ENCODE results near the gene MEN1. TPM values are rescaled to one million over a fixed set of nuclear protein-coding genes. Genes with fewer than 3 reads are reported as not detected.

MEN1 gene
- total RNA-seq: 12.3 and 15.0 TPM in 2 replicates

DNA sequence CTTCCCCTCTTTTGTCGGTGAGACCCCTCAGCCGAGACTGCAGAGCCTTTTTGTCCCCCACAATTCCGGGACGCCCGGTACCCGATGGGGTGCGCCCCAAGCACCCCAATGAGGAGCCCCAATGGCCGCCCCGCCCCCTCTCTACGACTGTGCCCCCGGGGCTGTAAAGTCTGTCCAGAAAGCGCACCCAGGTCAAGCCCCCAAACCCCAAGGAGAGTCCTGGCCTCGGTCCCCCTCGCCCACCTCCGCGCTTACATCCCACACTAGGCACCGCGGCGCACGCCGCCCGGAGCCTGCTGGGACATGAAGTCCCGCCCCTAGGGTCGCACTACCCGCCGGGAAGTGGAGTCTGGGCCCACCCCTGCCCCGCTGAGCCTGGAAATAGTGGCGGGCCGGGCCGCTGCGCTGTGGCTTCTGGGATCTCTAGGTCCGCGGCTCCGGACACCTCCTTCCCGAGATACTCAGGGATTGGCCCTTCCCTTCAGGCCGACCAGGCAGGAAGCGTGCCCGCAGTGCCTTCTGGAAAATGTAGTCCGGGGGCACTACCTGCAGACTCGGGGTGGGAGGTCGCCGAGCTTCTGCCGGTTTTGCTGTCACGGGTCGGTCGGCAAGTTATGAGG, at the start of gene MEN1:
TSS of gene MEN1 (minus strand) at position 281 of the 620 bp plus-strand sequence. CDS start 442 bp downstream, outside the sequence.

DNA sequence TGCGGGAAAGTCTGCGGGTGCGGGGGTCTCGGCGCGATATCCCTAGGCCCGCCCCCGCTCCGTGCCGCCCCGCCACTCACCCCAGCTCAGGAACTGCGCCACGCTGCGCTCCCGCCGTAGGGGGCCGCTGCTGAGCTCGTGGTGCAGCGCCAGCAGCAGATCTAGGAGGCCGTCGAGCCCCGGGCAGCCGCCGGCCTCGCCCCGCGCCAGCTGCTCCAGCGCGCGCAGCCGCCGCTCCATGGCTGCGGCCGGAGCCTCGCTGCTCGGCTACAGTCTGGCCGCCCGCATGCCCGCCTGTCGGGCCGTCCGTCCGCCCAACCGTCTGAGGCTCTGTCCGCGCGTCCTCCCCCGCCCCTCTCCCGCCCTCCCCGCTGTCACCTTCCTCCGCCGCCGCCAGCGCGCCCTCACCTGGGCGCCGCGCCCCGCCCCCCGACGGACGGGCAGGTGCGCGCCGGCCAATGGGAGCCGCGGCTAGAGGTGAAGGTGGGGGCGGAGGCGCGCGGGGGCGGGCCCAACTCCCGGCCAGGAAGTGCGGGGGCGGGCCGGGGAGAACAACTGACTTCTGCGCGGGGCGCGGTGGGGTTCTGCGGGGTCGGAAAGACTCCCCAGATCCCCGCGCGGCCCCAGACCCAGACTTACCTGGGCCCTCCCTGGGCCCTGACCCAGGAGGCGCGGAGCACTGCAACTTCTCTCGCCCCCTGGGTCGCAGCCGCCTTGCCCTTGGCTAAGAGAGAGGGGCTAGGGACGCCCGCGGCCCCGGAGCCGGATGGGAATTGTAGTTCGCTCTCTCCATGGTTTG, 34.2 kb upstream of the MEN1 start, which contains the start of gene CDC42BPG:
TSS of gene CDC42BPG (minus strand) at position 324 of the 799 bp plus-strand sequence. CDS start at position 240, 84 bp downstream.

DNA sequence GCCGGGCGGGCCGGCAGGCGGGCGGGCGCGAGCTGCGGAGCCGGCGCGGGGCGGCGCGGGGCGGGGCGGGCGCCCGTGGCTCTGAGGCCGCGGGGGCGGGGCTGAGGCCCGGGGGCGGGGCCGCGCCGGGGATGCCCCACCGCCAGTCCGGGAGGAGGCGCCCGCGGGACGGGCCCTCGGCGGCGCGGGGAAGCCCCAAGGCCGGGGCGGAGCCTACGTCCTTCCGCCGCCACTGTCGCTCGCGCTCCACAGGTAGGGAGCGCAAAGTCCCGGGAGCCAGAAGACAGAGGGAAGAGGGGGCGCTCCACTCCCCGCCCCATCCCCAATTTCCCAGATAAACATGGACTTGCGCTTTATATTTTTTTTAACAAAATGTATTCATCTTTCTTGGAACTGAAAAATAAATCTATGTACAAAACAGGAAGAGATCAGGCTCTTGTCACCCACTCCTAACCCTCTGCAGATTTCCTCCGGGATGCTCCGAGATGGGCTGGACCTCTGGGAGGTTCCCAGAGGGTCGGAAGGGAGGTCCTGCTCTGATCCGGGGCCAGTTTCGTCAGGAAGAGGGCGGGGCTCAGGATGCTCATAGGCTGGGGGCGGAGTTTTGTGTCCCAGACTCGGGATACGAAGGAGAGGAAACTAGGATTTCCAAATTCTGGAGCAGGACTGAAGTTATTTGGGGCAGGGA, 7.0 kb downstream of the MEN1 start, which contains the start of gene MAP4K2:
TSS of gene MAP4K2 (minus strand) at position 57 of the 688 bp plus-strand sequence. CDS start 65 bp downstream, outside the sequence.

DNA sequence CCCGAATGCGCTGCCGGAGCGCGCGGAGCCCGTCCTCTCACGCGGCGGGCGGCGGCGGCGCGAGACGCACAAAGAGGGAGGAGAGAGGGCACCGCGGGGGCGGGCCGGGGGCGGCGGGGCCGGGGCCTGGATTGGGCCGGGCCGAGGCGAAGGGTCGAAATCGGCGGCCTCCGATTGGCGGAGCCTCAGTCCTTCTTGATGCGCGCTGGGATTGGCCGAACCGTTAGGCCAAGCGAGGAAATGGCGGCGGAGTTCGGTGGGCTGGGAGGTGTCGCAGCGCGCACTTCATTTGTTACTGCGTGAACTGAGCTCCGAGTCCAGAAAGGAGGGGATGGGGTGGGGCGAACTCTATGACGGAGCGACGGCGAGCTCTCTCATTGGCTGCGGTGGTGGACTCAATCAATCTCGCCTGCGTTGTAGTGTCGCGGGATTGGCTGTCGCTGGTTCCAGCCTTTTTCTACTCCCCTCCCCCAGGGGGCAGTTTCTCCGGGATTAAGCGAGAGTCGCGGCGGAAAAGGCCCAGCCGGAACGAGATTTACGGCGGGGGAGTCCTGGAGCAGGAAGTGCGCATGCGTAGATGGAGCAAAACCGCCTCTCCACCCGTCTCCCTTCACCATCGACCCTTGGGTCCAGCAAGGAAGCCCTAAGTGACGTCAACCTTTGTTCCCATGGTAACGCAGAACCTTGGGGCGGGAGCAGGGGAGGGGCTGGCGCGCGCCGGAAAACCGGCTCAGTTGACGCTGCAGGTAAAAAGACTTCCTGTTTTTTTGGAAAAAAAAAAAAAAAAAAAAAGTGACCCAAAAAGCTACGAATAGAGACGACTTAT, 31.7 kb downstream of the MEN1 start, which contains the start of gene SF1:
TSS of gene SF1 (minus strand) at position 70 of the 826 bp plus-strand sequence. CDS start 150 bp downstream, outside the sequence.

DNA sequence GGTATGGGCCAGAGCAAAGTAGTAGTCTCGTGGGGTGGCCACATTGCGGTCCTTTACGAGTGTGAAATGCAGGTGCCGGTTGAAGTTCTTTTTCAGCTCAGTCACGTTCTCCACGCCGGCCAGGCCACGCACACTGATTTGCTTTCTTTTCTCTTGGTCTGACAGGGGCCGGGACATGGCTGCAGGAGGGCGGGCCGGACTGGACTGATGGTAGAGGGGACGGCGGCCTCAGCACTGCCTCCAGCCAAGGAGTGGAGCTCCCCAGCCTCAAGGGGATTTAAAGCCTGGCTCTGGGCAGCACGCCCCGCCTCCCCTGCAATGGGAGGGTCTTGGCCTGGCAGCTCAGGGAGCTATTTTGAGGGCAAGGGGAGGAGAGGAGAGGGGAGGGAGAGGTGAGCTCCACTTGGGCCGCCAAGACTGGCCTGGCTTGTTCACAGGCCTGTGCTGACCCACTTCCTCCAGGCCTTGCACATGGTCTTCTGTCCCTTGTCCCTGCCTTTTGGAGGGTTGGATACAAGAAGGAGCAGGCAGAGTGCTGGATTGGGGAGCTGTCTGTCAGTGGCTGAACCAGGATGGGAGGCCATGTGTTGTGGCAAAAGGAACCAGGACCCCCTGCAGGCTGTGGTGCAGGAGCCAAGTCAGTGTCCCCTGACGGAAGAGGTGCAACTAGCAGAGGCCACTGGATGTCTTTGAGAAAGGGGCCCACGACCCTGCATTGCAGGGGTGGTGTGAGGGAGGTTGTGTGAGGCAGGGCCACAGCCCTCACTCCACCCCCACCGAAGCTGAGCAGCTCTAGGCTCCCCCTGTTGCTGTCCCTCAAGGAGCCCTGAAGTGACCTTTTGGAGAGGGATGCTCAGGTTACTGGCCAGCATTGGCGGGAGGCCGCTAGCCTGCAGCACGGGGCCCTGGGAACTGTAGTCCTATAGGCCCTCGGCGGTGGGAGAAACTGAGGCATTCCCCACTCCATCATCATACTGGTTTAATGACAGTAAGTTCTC, 50.3 kb downstream of the MEN1 start, which contains the start of gene PYGM:
TSS of gene PYGM (minus strand) at position 253 of the 998 bp plus-strand sequence. CDS start at position 177, 76 bp downstream.

Other genes starting within 250 kb of the MEN1 start
- not detected in 2 replicates for gene SLC22A12, start 219.3 kb downstream of the MEN1 start, total RNA-seq
- 1.0 and 1.4 TPM in 2 replicates for gene NRXN2, start 87.4 kb downstream of the MEN1 start, total RNA-seq
- gene RASGRP2, start 66.4 kb downstream of the MEN1 start, total RNA-seq: 0.16 TPM in 1 of 2 replicates, not detected in the other
- gene PYGM, start 50.6 kb downstream of the MEN1 start, total RNA-seq: 3.9 and 5.0 TPM in 2 replicates
- 46.3 and 58.8 TPM in 2 replicates for gene SF1, start 32.0 kb downstream of the MEN1 start, total RNA-seq
- gene MAP4K2, start 7.3 kb downstream of the MEN1 start, total RNA-seq: 5.3 and 6.1 TPM in 2 replicates
- 0.16 and 0.69 TPM in 2 replicates for gene CDC42BPG, start 34.1 kb upstream of the MEN1 start, total RNA-seq
- 56.6 and 151 TPM in 2 replicates for gene EHD1, start 68.1 kb upstream of the MEN1 start, total RNA-seq
- gene ATG2A, start 106.7 kb upstream of the MEN1 start, total RNA-seq: 10.1 and 11.2 TPM in 2 replicates
- gene PPP2R5B, start 114.1 kb upstream of the MEN1 start, total RNA-seq: 5.8 and 6.4 TPM in 2 replicates
- gene GPHA2, start 125.3 kb upstream of the MEN1 start, total RNA-seq: not detected in 2 replicates
- not detected in 2 replicates for gene MAJIN, start 161.6 kb upstream of the MEN1 start, total RNA-seq
- gene BATF2, start 186.4 kb upstream of the MEN1 start, total RNA-seq: 0.26 and 0.63 TPM in 2 replicates
- 91.1 and 126 TPM in 2 replicates for gene ARL2, start 203.6 kb upstream of the MEN1 start, total RNA-seq
- gene SNX15, start 216.9 kb upstream of the MEN1 start, total RNA-seq: 8.4 and 15.0 TPM in 2 replicates
- gene SAC3D1, start 230.7 kb upstream of the MEN1 start, total RNA-seq: 7.9 and 8.5 TPM in 2 replicates
- gene NAALADL1, start 248.0 kb upstream of the MEN1 start, total RNA-seq: 35.3 and 38.0 TPM in 2 replicates